ENCODE data around the gene BATF3.
"Not testable (repeated sequence)": the region's sequence is repeated elsewhere in the genome, so short reads cannot be mapped to it uniquely, and the experiment has no call there.

BATF3 gene

DNA sequence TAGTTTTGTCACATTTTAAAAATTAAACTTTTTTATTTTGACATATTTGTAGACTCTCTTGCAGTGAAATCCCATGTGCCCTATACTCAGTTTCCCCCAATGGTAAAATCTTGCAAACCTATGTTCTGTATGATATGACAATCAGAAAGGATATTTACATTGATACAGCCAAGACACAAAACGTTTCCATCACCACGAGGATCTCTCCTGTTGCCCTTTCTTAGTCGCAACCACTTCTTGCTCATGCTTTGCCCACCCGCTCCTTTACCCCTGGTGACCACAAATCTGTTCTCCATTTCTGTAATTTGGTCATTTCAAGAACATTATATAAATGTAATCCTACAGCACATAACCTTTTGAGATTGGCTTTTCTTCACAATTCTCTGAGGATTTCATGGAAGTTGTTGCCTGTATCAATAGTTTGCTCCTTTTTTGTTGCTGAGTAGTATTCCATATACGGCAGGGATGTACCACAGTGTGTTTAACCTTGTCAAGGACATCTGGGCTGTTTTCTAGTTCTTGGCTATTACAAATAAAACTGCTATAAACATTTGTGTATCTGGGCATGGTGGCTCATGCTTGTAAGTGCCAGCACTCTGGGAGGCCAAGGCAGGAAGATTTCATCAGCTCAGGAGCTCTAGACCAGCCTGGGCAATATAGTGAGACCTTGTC lies 14.0 kb upstream of the BATF3 start:
- Mint-ChIP-seq H3K27ac (no peak overlapping the region), H3K4me1 (no peaks in the 10 kb centered on the region), H3K36me3 (ENCODE audit: low read depth) (no peaks in the 10 kb centered on the region), H3K4me3 (no peak overlapping the region), H3K9me3 (peaks cover 8% of the 10 kb centered on the region), H3K27me3 (ENCODE audit: low read depth, poor library complexity) (peaks cover 28% of the 10 kb centered on the region)
- TF ChIP-seq, protein P1, sequence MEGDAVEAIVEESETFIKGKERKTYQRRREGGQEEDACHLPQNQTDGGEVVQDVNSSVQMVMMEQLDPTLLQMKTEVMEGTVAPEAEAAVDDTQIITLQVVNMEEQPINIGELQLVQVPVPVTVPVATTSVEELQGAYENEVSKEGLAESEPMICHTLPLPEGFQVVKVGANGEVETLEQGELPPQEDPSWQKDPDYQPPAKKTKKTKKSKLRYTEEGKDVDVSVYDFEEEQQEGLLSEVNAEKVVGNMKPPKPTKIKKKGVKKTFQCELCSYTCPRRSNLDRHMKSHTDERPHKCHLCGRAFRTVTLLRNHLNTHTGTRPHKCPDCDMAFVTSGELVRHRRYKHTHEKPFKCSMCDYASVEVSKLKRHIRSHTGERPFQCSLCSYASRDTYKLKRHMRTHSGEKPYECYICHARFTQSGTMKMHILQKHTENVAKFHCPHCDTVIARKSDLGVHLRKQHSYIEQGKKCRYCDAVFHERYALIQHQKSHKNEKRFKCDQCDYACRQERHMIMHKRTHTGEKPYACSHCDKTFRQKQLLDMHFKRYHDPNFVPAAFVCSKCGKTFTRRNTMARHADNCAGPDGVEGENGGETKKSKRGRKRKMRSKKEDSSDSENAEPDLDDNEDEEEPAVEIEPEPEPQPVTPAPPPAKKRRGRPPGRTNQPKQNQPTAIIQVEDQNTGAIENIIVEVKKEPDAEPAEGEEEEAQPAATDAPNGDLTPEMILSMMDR (IDR thresholded peaks at IDR 0.05), result no peak
- DNase-seq, result no peak

DNA sequence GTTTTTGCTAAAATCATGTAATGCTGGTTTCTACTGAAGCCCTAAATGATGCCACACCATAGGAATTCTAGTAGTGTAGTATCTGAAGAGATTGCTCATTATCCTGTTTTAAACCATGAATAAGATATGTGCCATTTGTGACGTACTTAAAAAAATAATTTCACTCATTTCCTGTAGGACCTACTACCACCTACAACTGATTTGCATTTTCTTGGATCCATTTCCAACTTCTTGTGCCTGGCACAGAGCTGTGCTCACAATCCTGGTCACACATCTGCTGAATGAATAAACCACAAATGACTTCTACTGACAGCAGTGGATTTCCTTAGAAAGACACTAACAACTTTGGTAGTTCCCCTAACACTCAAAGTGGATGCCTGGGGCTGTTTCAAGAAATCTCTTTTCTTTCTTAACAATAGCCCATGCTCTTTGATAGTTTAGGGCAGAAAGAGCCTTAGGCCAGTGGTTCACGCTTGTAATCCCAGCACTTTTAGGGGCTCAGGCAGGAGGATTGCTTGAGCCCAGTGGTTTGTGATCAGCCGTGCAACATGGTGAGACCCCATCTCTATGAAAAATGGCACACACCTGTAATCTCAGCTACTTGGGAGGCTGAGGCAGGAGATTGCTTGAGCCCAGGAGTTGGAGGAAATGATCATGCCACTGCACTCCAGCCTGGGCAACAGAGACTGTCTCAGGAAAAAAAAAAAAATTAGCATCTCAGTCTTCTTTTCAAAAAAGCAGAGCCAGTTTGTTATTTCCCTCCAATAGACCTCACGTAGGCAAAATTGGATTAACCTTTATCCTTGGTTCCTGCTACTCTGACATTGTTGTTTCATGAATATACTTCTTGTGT lies 13.0 kb upstream of the BATF3 start:
- DNase-seq, result no peak
- H3K4me1 Mint-ChIP-seq, result no peaks in the 10 kb centered on the region
- TF ChIP-seq, protein P1 (IDR thresholded peaks at IDR 0.05), result no peak
- H3K27ac Mint-ChIP-seq, result no peak overlapping the region
- no peak overlapping the region for H3K4me3 Mint-ChIP-seq
- peaks cover 8% of the 10 kb centered on the region for H3K9me3 Mint-ChIP-seq
- no peaks in the 10 kb centered on the region for H3K36me3 Mint-ChIP-seq (ENCODE audit: low read depth)
- H3K27me3 Mint-ChIP-seq (ENCODE audit: low read depth, poor library complexity), result peaks cover 28% of the 10 kb centered on the region

DNA sequence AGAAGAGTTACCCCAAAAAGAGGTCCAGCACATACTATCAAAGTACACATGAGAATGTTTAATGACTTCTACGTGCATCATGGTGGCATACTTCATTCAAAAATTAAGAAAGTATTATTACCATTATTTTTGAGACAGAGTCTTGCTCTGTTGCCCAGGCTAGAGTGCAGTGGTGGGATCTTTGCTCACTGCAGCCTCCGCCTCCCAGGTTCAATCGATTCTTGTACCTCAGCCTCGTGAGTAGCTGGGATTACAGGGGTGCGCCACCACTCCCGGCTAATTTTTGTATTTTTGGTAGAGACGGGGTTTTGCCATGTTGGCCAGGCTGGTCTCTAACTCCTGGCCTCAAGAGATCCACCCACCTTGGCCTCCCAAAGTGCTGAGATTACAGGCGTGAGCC lies 12.3 kb upstream of the BATF3 start:
- not testable (repeated sequence) for H3K4me1 Mint-ChIP-seq; DNase-seq; H3K9me3 Mint-ChIP-seq; H3K27ac Mint-ChIP-seq; H3K4me3 Mint-ChIP-seq; H3K36me3 Mint-ChIP-seq (ENCODE audit: low read depth)
- peaks cover 32% of the 10 kb centered on the region for H3K27me3 Mint-ChIP-seq (ENCODE audit: low read depth, poor library complexity)

DNA sequence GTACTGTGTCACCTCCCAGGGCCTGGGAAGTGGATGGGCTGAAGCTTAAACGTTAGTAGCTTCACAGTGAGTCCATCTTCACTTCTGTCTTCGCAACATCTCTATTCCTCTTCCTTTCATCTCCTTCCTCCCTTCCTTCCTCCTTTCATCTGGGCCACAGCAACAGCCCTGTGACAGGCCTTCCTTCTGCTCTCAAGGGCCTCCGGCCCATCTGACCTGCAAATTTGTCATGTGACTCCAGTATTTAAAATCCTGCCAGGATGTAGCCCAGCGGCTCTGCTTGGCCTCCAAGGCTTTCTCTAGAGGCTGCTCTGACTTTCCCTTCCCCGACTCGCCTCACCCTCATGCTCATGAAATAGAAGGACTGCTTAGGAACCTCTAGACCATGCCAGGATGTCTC lies 10.9 kb upstream of the BATF3 start:
- DNase-seq, result no peak
- H3K36me3 Mint-ChIP-seq (ENCODE audit: low read depth), result no peaks in the 10 kb centered on the region

DNA sequence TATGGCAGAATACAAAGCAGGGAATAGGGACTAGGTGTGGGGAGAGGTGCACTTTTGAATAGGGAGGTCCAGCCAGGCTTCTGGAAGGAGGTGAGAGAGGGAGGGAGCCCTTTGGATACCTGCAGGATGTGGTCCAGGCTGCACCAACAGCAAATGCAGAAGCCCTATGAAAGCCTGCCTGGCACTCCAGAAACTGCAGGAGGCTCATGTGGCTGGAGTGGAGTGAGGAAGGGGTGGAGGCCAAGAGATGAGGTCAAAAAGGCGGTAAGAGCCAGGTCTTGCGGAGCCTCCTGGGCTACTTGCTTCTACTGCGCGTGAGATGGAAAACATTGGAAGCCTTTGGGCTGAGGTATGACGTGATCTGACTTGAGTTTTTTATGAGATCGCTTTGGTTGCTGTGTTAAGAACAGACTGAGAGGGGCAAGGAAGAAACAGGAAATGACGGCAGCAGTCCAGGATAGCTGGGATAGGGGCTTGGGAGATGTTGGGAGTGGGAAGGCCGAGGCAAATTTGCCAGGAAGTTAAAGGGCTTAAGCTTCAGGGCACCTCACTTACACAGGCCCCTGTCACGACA lies 4.4 kb upstream of the BATF3 start:
- Mint-ChIP-seq H3K36me3 (ENCODE audit: low read depth) (no peaks in the 10 kb centered on the region), H3K27me3 (ENCODE audit: low read depth, poor library complexity) (peaks cover 63% of the 10 kb centered on the region), H3K4me1 (peaks cover 10% of the 10 kb centered on the region), H3K27ac (no peak overlapping the region), H3K9me3 (no peaks in the 10 kb centered on the region), H3K4me3 (no peak overlapping the region)
- DNase-seq, result no peak
- TF ChIP-seq, protein P1 (IDR thresholded peaks at IDR 0.05), result no peak

More for the DNA sequence above, 10.9 kb upstream of the BATF3 start:
- Mint-ChIP-seq H3K27ac (no peak overlapping the region), H3K27me3 (ENCODE audit: low read depth, poor library complexity) (peaks cover 26% of the 10 kb centered on the region), H3K4me1 (no peaks in the 10 kb centered on the region), H3K9me3 (peaks cover 6% of the 10 kb centered on the region), H3K4me3 (no peak overlapping the region)
- TF ChIP-seq, protein P1 (IDR thresholded peaks at IDR 0.05), result no peak

DNA sequence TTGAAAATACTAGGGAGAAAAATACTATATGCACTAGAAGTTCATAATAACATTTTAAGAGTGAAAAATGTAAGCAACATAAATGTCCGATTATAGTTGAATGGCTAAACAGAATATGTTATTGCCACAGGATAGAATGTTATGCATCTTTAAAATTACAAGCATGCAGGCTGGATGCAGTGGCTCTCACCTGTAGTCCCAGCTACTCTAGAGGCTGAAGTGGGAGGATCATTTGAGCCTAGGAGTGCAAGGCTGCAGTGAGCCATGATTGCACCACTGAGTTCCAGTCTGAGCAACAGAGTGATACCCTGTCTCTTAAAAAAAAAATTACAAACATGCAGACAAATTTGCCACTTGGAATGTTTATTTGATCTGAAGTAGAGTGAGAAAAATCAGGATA lies 3.0 kb upstream of the BATF3 start:
- H3K27me3 Mint-ChIP-seq (ENCODE audit: low read depth, poor library complexity), result peaks cover 73% of the 10 kb centered on the region
- H3K36me3 Mint-ChIP-seq (ENCODE audit: low read depth), result no peaks in the 10 kb centered on the region
- no peak overlapping the region for H3K4me3 Mint-ChIP-seq
- no peak for DNase-seq
- H3K4me1 Mint-ChIP-seq, result peaks cover 16% of the 10 kb centered on the region
- H3K9me3 Mint-ChIP-seq, result no peaks in the 10 kb centered on the region
- H3K27ac Mint-ChIP-seq, result no peak overlapping the region
- TF ChIP-seq, protein P1 (IDR thresholded peaks at IDR 0.05), result no peak

All from nephron progenitor cell (in vitro differentiated cells).